ENCODE measurements around the gene SPI1.

Gene SPI1

DNA sequence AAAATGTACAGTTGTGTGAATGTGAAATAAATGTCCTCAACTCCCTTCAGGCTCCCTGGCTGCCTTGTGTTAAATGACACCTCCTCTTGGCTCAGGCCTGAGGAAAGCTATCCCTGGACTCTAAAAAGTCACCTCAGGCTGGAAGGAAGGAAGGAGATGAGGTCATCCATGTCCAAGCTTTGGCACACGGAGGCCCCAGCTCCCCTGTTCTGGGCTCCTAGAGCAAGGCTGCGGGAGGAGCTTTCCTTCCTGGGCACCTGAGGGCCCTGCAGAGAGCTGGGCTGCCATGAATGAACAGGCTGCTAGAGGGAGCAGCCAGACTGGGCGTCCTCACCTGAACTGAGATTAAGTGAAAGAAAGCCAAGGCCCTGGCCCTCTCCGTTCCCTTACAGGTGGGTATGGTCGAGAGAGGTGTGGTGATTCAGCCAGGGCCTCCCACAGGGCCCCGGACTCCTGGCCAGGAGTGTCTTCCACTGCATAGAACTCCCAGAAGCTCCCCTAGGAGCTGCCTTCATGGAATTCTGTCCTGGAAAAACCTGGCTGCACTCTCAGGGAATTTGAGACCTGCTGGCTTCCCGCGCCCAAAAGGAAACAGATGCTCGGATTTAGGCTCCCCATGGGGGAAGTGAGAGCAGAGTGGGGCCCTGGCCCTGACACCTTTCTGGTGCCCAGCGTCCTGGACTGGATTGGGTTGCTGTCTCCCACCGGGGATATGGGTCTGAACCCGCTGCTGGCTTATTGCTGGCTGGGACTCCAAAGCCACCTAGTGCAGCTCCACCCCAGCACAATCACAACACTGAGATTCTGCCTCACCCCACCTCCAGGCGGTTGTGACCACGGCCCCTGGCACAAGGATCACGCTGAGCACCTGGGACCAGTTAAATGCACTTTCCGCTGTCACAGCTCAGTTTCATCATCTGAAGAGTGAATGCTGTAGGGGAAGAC is 48.1 kb downstream of the SPI1 start:
- peaks cover 1% of the 10 kb centered on the region for H3K4me1 ChIP-seq (ENCODE audit: insufficient read depth, insufficient read length)
- no peak overlapping the region for H3K4me3 ChIP-seq (ENCODE audit: insufficient read length, low read depth)
- no peaks in the 10 kb centered on the region for H3K9me3 ChIP-seq (ENCODE audit: insufficient read depth, low read length)
- no peaks in the 10 kb centered on the region for H3K27me3 ChIP-seq (ENCODE audit: insufficient read depth, insufficient read length)
- TF ChIP-seq SUZ12 (IDR thresholded peaks at IDR 0.05; ENCODE audit: extremely low read depth, insufficient read depth, insufficient read length) (no peak), ZNF274 (IDR thresholded peaks at IDR 0.05; ENCODE audit: low read depth, low read length) (no peak), YY1 (IDR thresholded peaks at IDR 0.05; ENCODE audit: insufficient read depth, insufficient read length) (no peak)
- no peak overlapping the region for H3K9ac ChIP-seq (ENCODE audit: insufficient read length, low read depth)
- peaks cover 58% of the 10 kb centered on the region for H3K36me3 ChIP-seq (ENCODE audit: insufficient read depth, insufficient read length, low read length)
- DNase-seq (ENCODE audit: low read depth, low spot score) = no peak

DNA sequence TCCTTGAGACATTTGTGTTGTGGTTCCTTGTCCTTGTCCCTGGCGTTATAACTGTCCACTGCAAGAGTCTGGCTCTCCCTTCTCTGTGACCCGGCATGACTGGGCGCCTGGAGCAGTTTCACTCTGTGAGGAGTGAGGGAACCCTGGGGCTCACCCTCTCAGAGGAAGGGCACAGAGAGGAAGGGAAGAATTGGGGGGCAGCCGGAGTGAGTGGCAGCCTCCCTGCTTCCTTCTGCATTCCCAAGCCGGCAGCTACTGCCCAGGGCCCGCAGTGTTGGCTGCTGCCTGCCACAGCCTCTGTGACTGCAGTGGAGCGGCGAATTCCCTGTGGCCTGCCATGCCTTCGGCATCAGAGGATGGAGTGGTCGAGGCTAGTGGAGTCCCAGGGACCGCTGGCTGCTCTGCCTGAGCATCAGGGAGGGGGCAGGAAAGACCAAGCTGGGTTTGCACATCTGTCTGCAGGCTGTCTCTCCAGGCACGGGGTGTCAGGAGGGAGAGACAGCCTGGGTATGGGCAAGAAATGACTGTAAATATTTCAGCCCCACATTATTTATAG is 48.8 kb downstream of the SPI1 start:
- no peak for DNase-seq (ENCODE audit: low read depth, low spot score)
- Histone ChIP-seq H3K4me3 (ENCODE audit: insufficient read length, low read depth) (no peak overlapping the region), H3K9ac (ENCODE audit: insufficient read length, low read depth) (no peak overlapping the region), H3K36me3 (ENCODE audit: insufficient read depth, insufficient read length, low read length) (peaks cover 58% of the 10 kb centered on the region), H3K9me3 (ENCODE audit: insufficient read depth, low read length) (no peaks in the 10 kb centered on the region), H3K27me3 (ENCODE audit: insufficient read depth, insufficient read length) (no peaks in the 10 kb centered on the region), H3K4me1 (ENCODE audit: insufficient read depth, insufficient read length) (peaks cover 1% of the 10 kb centered on the region)
- no peak for TF ChIP-seq ZNF274 (IDR thresholded peaks at IDR 0.05; ENCODE audit: low read depth, low read length)
- TF ChIP-seq SUZ12 (IDR thresholded peaks at IDR 0.05; ENCODE audit: extremely low read depth, insufficient read depth, insufficient read length) = no peak
- TF ChIP-seq YY1 (IDR thresholded peaks at IDR 0.05; ENCODE audit: insufficient read depth, insufficient read length) = no peak

- no peaks in the 10 kb centered on the region for H3K9me3 ChIP-seq (ENCODE audit: insufficient read depth, low read length)
- no peaks in the 10 kb centered on the region for H3K27me3 ChIP-seq (ENCODE audit: insufficient read depth, insufficient read length)
- H3K4me3 ChIP-seq (ENCODE audit: insufficient read length, low read depth) = no peak overlapping the region
- H3K4me1 ChIP-seq (ENCODE audit: insufficient read depth, insufficient read length) = peaks cover 1% of the 10 kb centered on the region
- peaks cover 58% of the 10 kb centered on the region for H3K36me3 ChIP-seq (ENCODE audit: insufficient read depth, insufficient read length, low read length)
- TF ChIP-seq SUZ12 (IDR thresholded peaks at IDR 0.05; ENCODE audit: extremely low read depth, insufficient read depth, insufficient read length) (no peak), YY1 (IDR thresholded peaks at IDR 0.05; ENCODE audit: insufficient read depth, insufficient read length) (no peak), ZNF274 (IDR thresholded peaks at IDR 0.05; ENCODE audit: low read depth, low read length) (no peak)
- DNase-seq (ENCODE audit: low read depth, low spot score) = no peak
- no peak overlapping the region for H3K9ac ChIP-seq (ENCODE audit: insufficient read length, low read depth)
Observed at GRCh38 chr11:47328449-47329390, 49.6 kb downstream of the SPI1 start.

DNA sequence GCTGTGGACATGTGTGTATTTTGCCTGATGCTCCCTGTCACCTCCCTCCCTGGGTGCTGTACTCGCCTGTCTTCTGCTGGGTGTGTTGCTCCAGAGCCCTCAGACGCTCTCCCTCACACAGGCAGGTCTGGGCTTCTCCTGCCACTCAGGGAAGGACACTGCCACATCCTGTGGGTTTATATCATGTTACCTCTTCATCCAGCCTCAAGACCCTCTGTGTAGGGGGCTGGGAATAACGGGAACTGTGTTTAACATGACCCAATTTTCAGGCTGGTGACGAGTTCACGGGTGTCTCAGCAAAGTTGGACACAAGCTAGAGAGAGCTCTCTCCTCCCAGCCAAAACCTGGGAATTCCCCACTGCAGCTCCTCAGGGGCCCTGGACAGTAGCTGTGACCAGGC is 50.4 kb downstream of the SPI1 start:
- Histone ChIP-seq H3K9me3 (ENCODE audit: insufficient read depth, low read length) (no peaks in the 10 kb centered on the region), H3K9ac (ENCODE audit: insufficient read length, low read depth) (no peak overlapping the region), H3K4me3 (ENCODE audit: insufficient read length, low read depth) (no peak overlapping the region), H3K36me3 (ENCODE audit: insufficient read depth, insufficient read length, low read length) (peaks cover 58% of the 10 kb centered on the region), H3K27me3 (ENCODE audit: insufficient read depth, insufficient read length) (no peaks in the 10 kb centered on the region), H3K4me1 (ENCODE audit: insufficient read depth, insufficient read length) (peaks cover 1% of the 10 kb centered on the region)
- TF ChIP-seq SUZ12 (IDR thresholded peaks at IDR 0.05; ENCODE audit: extremely low read depth, insufficient read depth, insufficient read length) (no peak), YY1 (IDR thresholded peaks at IDR 0.05; ENCODE audit: insufficient read depth, insufficient read length) (no peak), ZNF274 (IDR thresholded peaks at IDR 0.05; ENCODE audit: low read depth, low read length) (no peak)
- DNase-seq (ENCODE audit: low read depth, low spot score) = no peak

- H3K4me1 ChIP-seq (ENCODE audit: insufficient read depth, insufficient read length) = peaks cover 1% of the 10 kb centered on the region
- no peak overlapping the region for H3K9ac ChIP-seq (ENCODE audit: insufficient read length, low read depth)
- DNase-seq (ENCODE audit: low read depth, low spot score) = no peak
- no peaks in the 10 kb centered on the region for H3K9me3 ChIP-seq (ENCODE audit: insufficient read depth, low read length)
- H3K36me3 ChIP-seq (ENCODE audit: insufficient read depth, insufficient read length, low read length) = peaks cover 62% of the 10 kb centered on the region
- TF ChIP-seq SUZ12 (IDR thresholded peaks at IDR 0.05; ENCODE audit: extremely low read depth, insufficient read depth, insufficient read length) (no peak), YY1 (IDR thresholded peaks at IDR 0.05; ENCODE audit: insufficient read depth, insufficient read length) (no peak), ZNF274 (IDR thresholded peaks at IDR 0.05; ENCODE audit: low read depth, low read length) (no peak)
- H3K4me3 ChIP-seq (ENCODE audit: insufficient read length, low read depth) = no peak overlapping the region
- no peaks in the 10 kb centered on the region for H3K27me3 ChIP-seq (ENCODE audit: insufficient read depth, insufficient read length)
Observed at GRCh38 chr11:47327025-47327424, 51.3 kb downstream of the SPI1 start.

DNA sequence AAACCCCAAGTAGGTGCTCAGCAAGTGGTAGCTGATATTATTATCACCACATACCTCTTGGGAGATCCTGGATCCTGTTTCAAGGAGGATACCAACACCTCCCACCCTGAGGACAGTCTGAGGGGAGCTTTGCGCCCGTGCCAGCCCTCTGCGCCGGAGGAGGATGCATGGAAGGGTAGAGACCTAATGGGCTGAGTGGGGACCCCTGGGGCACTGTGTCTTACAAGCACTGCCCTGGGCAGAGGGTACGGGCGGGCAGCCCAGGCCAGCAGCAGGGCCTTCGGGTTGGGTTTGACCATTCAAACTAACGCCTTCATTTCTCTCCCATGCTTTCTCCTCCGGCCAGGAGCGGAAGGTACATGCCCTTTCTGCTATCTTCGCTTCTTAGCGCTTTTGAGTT is 52.1 kb downstream of the SPI1 start:
- H3K27me3 ChIP-seq (ENCODE audit: insufficient read depth, insufficient read length) = no peaks in the 10 kb centered on the region
- peaks cover 61% of the 10 kb centered on the region for H3K36me3 ChIP-seq (ENCODE audit: insufficient read depth, insufficient read length, low read length)
- TF ChIP-seq YY1 (IDR thresholded peaks at IDR 0.05; ENCODE audit: insufficient read depth, insufficient read length) = no peak
- no peak for TF ChIP-seq SUZ12 (IDR thresholded peaks at IDR 0.05; ENCODE audit: extremely low read depth, insufficient read depth, insufficient read length)
- TF ChIP-seq ZNF274 (IDR thresholded peaks at IDR 0.05; ENCODE audit: low read depth, low read length) = no peak
- no peak overlapping the region for H3K9ac ChIP-seq (ENCODE audit: insufficient read length, low read depth)
- H3K9me3 ChIP-seq (ENCODE audit: insufficient read depth, low read length) = no peaks in the 10 kb centered on the region
- H3K4me3 ChIP-seq (ENCODE audit: insufficient read length, low read depth) = no peak overlapping the region
- peaks cover 1% of the 10 kb centered on the region for H3K4me1 ChIP-seq (ENCODE audit: insufficient read depth, insufficient read length)
- no peak for DNase-seq (ENCODE audit: low read depth, low spot score)

Measured in NT2/D1 (cell line).